SKM-1 treated with dmso at 0.1 percent for 144 hours (cell line): ENCODE measurements around the gene RAB8A.

Experiments used
- DNase-seq: peaks from one replicate; lab custom pipeline; 2025; ENCODE audit not compliant: unreplicated experiment; lab: John Stamatoyannopoulos, UW

Gene RAB8A

DNA sequence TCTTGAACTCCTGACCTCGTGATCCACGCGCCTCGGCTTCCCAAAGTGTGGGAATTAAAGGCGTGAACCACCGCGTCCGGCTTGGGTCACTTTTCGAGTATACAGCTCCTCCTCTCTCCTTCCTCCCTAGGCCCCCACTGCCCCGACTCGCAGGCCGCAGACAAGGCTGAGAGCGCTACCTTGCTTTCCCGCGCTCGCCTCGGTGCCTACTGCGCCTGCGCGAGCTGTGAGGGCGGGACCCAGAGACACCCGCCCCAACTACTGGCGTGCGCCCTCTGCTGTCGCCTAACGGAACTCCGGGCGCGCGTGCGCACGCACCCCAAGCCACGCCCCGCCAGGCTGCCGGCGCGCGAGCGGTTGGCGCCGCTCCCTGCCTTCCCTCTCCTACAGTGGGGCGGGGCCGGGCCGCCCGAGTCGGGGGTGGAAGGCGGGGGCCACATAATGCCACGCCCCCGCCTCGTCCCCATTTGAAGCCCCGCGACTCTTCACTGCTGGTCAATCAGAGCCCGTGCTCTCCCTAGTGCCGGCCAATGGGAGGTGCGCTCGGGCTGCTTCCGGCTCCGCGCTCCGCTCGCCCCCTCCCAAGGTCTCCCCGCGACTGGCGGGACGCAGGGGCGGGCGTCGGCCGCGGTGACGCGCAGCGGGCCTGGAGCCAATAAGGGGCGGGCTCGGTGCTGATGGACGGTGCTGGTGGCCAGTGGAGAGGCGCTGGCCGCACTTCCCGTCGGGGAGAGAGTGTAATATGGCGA, at the start of gene RAB8A:
RAB8A (plus strand) TSS at position 730 of the 749 bp plus-strand sequence; CDS start at position 743, 13 bp downstream.
- peak; percentile 98 for DNase-seq

- DNase-seq, result no peak
Measured at GRCh38 chr19:16061943-16062342, 49.7 kb upstream of the RAB8A start.

DNA sequence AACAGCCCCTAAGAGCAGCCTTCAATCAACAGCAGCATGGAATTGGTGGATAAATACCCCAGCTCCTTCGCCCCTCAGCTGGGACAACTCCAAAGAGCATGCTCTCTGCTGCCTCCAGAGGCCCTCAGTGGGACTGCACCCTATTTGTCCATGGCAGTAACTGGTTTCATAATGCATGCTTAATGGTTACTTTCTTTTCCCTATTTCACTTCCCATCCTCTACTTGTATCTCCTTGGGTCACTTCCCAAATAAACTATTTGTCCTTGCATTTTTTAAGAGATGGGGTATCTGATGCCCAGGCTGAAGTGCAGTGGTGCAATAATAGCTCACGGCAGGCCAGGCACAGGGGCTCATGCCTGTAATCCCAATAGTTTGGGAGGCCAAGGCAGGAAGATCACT, 48.9 kb upstream of the RAB8A start:
- peak; percentile 65 for DNase-seq

DNA sequence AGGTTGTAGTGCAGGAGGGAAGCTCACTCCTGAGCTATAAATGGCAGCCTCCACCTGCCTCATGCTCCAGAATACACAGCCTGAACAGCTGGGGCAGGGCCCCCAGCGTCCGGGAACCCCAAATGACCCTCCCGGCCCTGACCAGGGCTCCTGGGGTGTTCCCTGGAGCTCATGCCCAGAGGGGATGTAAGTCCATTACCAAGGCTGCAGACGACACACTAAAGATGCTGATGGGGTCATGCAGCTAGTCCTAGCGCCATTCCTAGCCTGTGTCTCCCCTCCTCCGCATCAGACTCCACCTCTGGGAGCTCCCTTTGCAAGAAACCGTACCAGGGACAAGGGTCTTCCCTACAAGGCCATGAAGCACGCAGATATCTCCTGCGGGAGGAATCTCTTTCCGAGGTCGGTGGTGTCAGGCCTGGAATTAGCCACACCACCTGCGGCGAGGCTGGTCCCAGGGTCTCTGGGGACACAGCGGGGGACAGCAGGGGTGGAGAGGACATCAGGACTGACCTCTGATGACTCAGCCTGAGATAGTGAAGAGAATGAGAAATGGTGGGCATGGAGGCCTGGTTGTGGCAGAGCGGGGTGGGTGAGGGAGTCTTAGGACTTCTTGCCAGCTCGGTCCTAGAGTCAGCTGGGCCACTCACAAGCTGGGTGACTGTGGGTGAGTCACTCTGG, 47.3 kb upstream of the RAB8A start:
- no peak for DNase-seq

GRCh38 chr19:16066611-16067104, 45.0 kb upstream of the RAB8A start:
- DNase-seq, result peak; percentile 34

DNA sequence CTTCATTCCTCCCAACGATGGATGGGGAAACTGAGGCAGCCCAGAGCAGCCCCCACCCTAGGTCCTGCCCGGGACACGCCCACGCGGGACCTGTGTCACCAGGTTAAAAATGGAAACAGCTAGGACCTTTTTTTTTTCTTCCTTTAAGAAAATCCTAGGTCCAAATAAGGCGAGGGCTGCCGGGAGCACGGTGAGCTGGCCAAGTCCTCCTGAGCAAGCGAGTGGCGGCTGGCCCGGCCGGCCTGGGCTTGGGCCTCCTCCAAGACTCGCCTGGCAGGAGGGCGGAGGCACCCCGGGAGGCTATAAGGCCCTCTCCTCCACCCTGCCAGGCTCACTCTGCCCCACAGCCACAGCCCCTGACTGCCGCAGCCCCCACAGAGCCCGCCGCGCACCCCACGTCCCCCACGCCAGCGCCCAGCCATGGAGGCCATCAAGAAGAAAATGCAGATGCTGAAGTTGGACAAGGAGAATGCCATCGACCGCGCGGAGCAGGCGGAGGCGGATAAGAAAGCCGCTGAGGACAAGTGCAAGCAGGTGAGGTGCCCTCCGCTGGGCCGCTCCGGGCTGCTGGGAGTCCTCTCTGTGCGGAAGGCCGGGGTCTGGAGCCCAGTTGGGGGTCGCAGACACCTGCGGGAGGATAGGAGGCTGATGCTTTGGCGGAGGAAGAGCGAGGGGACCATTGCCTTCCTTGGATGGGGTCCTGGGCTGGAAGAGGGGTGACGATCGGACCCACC, 44.3 kb upstream of the RAB8A start:
- DNase-seq, result no peak

GRCh38 chr19:16068696-16069259, 42.9 kb upstream of the RAB8A start:
- DNase-seq, result no peak

DNA sequence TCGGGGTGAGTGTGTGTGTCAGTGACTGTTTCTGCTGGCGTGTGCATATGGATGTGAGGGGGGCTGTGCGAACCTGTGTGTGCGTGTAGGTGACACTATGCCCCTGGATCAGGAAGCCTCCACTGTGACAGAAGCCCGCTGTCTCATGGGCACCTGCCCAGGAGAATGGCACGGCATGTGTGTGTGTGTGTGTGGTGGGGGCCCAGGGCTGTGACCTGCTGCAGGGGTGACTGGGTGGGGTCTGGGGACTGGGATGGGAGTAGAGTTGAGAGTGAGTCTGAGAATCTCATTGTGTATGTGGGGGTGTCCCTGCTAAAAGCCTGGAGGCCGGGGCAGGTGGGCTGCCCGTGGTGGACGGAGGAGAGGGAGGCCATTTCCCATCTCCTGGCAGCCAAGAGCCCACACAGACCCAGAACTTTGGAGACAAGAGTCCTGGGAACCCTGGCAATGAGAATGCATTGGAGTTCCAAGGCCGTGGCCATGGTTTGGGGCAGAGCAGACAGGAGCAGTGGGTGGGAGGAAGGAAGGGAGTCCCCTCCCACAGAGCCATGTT, 41.8 kb upstream of the RAB8A start:
- DNase-seq, result no peak

DNA sequence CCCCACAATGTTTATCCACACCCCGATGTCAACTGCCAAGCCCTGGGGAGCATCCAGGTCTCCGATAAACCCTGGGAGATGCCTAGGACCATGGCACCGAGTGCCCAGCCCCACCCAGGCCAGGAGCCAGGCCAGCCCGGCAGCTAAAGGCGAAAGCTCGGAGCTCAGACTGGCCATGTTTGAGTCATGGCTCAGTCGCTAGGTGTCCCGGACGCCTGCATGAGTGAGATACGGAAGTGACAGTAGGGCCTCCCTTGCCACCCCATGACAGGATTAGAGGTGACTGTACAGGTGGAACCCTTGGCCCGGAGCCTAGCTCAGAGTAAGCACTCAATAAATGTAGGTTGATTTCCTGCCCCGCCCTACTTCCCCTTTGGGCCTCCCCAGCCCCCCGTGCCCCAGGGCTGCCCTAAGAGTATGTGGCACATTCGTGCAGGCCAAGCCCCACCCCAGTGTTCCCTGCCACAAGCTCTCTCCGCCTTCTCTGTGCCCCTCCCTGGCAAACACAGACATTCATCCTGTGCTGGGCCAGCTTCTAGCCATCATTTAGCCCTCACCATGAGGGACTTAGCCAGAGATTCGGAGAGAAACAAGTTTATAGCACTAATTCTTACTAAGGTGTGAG, 41.2 kb upstream of the RAB8A start:
- no peak for DNase-seq

DNA sequence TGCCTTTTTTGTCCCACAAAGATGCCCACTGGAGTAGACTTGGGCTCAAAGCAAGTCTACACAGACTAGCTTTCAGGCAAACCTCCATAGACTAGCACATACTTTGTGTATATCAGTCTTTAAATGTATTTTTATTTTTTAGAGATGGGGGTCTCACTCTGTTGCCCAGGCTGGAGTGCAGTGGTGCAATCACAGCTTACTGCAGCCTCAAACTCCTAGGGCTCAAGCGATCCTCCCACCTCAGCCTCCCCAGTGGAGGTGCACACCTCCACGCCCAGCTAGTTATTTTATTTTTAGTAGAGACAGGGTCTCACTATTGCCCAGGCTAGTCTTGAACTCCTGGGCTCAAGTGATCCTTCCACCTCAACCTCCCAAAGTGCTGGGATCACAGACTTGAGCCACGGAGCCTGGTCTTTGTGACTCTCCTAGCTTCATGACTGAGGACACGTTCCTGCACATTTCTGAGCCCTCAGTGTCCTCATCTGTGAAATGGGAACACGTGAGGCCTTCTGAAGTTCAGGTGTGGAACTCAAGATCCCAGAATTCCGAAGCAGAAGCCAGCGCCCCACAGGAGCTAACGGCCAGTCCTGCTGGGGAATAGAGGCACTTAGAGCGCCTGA, 40.5 kb upstream of the RAB8A start:
- no peak for DNase-seq

DNA sequence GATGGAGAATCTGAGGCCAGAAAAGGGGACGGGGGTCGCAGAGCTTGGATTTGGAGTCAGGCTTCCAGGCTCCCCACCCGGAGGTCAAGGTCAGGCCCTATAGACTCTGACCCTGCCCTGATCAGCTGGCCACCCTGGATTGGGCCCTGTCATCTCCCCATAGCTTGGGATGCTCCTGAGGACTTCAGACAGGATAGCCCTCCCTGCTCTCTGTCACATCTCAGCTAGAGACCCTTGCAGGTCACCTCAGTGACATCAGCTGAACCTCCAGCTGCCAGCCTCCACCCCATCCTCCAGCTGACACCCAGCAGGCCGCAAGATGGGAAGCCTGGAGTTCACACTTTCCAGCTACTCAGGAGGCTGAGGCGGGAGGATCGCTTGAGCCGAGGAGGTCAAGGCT, 38.2 kb upstream of the RAB8A start:
- DNase-seq, result no peak

DNA sequence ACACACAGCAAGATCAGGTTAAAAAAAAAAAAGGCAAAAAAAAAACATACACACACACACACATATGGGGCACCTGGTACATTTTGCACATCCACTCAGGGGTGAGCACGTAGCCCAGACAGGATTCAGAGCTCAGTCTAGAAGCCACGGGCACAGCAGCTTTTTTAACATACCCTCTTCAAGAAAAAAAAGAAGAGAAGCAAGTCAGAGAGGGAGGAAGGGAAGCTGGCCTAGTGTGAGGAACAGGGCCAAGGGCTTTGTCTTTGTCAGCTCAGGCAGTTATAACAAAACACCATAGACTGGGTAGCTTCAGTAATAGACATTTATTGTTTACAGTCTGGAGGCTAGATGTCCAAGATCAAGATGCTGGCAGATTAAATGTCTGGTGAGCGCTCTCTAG, 37.7 kb upstream of the RAB8A start:
- no peak for DNase-seq

DNA sequence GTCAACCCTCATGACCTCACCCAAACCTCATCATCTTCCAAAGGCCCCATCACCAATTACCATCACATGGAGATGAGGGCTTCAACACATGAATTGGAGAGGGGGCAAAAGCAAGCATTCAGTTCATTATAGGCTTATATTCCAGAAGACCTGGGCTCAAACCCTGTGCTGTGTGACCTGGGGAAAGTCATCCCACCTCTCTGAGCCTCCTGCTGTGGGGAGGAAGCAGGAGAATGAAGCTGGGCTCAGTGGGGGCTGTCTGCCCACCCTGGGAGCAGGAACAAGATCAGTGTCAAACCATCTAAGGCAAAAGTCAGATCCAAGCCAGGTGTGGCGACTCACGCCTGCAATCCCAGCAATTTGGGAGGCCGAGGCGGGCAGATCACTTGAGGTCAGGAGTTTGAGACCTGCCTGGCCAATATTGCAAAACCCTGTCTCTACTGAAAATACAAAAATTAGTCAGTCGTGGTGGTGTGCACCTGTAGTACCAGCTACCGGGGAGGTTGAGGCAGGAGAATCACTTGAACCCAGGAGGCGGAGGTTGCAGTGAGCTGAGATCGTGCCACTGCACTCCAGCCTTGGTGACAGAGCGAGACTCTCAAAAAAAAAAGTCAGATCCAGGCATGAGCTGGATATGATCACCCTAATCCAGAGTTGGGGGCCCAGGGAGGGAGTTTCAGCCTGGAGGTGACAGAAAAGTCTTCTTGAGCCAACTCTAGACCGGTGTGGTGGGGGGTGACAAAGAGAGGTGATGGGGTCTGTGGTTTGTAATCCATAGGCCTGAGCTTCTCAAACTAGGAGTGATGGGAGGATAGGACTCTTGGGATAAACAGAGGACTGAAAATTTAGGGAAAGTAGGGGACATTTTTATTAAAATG, 37.0 kb upstream of the RAB8A start:
- DNase-seq, result no peak

GRCh38 chr19:16075430-16076153, 36.1 kb upstream of the RAB8A start:
- DNase-seq, result no peak

DNA sequence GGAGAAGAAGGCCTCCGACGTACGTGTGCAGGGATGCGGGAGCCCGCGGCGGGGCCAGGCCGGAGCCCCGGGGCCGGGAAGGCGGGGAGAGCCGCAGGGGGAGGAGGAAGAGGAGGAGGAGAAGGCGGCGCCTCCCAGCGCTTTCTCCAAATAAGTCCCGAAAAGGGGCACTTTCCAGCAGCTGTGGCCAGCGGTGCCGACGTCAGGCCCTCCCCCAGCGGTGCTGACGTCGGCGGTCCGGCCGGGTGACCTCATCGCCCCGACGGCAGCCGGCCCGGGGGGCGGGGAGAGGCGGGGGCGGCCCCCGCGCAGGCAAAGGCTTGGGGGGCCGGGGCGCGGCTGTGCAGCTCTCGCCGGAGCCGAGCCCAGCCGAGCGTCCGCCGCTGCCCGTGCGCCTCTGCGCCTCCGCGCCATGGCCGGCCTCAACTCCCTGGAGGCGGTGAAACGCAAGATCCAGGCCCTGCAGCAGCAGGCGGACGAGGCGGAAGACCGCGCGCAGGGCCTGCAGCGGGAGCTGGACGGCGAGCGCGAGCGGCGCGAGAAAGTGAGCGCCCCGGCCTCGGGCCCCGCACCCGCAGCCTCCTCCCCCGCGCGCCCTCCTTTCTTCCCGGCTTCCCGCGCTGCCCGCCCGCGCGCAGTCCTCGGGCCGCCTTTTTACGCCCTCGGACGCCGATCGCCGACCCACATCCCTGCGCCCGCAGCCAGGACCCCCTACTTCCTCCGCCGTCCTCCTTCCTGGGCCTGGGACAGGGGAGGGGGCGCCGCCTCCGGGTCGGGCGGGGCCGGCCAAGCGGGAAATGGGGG, 35.3 kb upstream of the RAB8A start, which contains the start of gene TPM4:
TPM4 (plus strand) TSS at position 342 of the 804 bp plus-strand sequence; CDS start at position 413, 71 bp downstream.
- peak; percentile 83 for DNase-seq

- DNase-seq, result no peak
Measured at GRCh38 chr19:16076958-16077611, 34.6 kb upstream of the RAB8A start.
